HEK293 (cell line): ENCODE measurements around the gene CCT3.

Experiments used
- CTCF ChIA-PET: fragments of 350-600 bp; formaldehyde crosslinking; extraction: SDS; loops from one replicate; lab custom pipeline; 2021; ENCODE audit warnings: antibody characterized with exemption; lab: Yijun Ruan, JAX
- POLR2A ChIA-PET: fragments of 300-600 bp; formaldehyde crosslinking; extraction: SDS; loops from one replicate; lab custom pipeline; 2020; ENCODE audit warnings: antibody characterized with exemption, inconsistent platforms; lab: Yijun Ruan, JAX
- H3K27ac ChIP-seq: fragments of 200-500 bp; sonication (Bioruptor generic); 2 replicates; pipeline ENCODE4 v1.5.1; 2014; ENCODE audit warnings: low read depth, low read length, control low read depth, inconsistent platforms; ENCODE audit errors: extremely low read depth
- H3K36me3 ChIP-seq, 2 experiments: fragments of 200-500 bp in 1 of 2; sonication (Bioruptor generic) in 1 of 2; 1 replicate in 1 of 2; 2 replicates in 1 of 2; pipeline ENCODE4 v1.5.1; 2014 to 2017; ENCODE audit warnings: inconsistent platforms in 2 of 2, low read length in 2 of 2; ENCODE audit not compliant: control insufficient read depth in 2 of 2, insufficient read depth in 1 of 2
- H3K4me1 ChIP-seq: fragments of 200-500 bp; sonication (Bioruptor generic); 2 replicates; pipeline ENCODE4 v1.5.1; 2014; ENCODE audit warnings: mild to moderate bottlenecking, low read length, inconsistent platforms; ENCODE audit not compliant: control insufficient read depth, insufficient read depth
- H3K4me3 ChIP-seq: 2 replicates; pipeline ENCODE4 v1.5.1; 2011; ENCODE audit warnings: low read depth, mild to moderate bottlenecking, control low read depth, low read length, moderate library complexity
- H3K9me3 ChIP-seq: fragments of 200-500 bp; sonication (Bioruptor generic); 2 replicates; pipeline ENCODE4 v1.5.1; 2014; ENCODE audit warnings: low read depth, low read length, inconsistent platforms; ENCODE audit not compliant: control insufficient read depth, insufficient read depth
- GLI4 ChIP-seq: fragments of 450-650 bp; formaldehyde crosslinking; IDR thresholded peaks from 2 replicates; pipeline ENCODE4 v1.5.1; 2016; ENCODE audit warnings: missing biosample characterization, missing genetic modification characterization
- KLF10 ChIP-seq: fragments of 450-650 bp; IDR thresholded peaks from 2 replicates; pipeline ENCODE4 v1.5.1; 2018; ENCODE audit warnings: missing biosample characterization, mild to moderate bottlenecking, missing genetic modification characterization
- KLF16 ChIP-seq: fragments of 450-650 bp; formaldehyde crosslinking; IDR thresholded peaks from 2 replicates; pipeline ENCODE4 v1.5.1; 2017; ENCODE audit warnings: missing biosample characterization, missing genetic modification characterization
- KLF8 ChIP-seq: fragments of 450-650 bp; formaldehyde crosslinking; IDR thresholded peaks from 2 replicates; pipeline ENCODE4 v1.5.1; 2016; ENCODE audit warnings: missing biosample characterization, missing genetic modification characterization
- SALL2 ChIP-seq: fragments of 450-650 bp; formaldehyde crosslinking; IDR thresholded peaks from 2 replicates; pipeline ENCODE4 v1.5.0; 2017; ENCODE audit warnings: missing biosample characterization, mild to moderate bottlenecking, missing genetic modification characterization, borderline replicate concordance
- SCRT1 ChIP-seq: fragments of 450-650 bp; formaldehyde crosslinking; IDR thresholded peaks from 2 replicates; pipeline ENCODE4 v1.5.1; 2016; ENCODE audit warnings: missing biosample characterization, missing genetic modification characterization, borderline replicate concordance
- TCF7L2 ChIP-seq: IDR thresholded peaks from 2 replicates; pipeline ENCODE4 v1.6.1; 2011; ENCODE audit warnings: low read depth, mild to moderate bottlenecking, inconsistent platforms, low read length, moderate library complexity, borderline replicate concordance
- ZBTB48 ChIP-seq: fragments of 450-650 bp; formaldehyde crosslinking; IDR thresholded peaks from 2 replicates; pipeline ENCODE4 v1.5.1; 2016; ENCODE audit warnings: missing biosample characterization, missing genetic modification characterization
- ZBTB8A ChIP-seq: fragments of 450-650 bp; formaldehyde crosslinking; IDR thresholded peaks from 2 replicates; pipeline ENCODE4 v1.5.1; 2016; ENCODE audit warnings: missing biosample characterization, missing genetic modification characterization
- ZIC2 ChIP-seq: fragments of 450-650 bp; formaldehyde crosslinking; IDR thresholded peaks from 2 replicates; pipeline ENCODE4 v1.5.1; 2016; ENCODE audit warnings: missing biosample characterization, missing genetic modification characterization
- ZNF133 ChIP-seq: fragments of 450-650 bp; formaldehyde crosslinking; IDR thresholded peaks from 2 replicates; pipeline ENCODE4 v1.5.1; 2016; ENCODE audit warnings: missing biosample characterization, missing genetic modification characterization
- ZNF140 ChIP-seq: fragments of 450-650 bp; formaldehyde crosslinking; IDR thresholded peaks from 2 replicates; pipeline ENCODE4 v1.5.1; 2016; ENCODE audit warnings: missing biosample characterization, missing genetic modification characterization
- ZNF155 ChIP-seq: fragments of 450-650 bp; formaldehyde crosslinking; IDR thresholded peaks from 2 replicates; pipeline ENCODE4 v1.5.1; 2016; ENCODE audit warnings: missing biosample characterization, missing genetic modification characterization
- ZNF175 ChIP-seq: fragments of 450-650 bp; formaldehyde crosslinking; IDR thresholded peaks from 2 replicates; pipeline ENCODE4 v1.5.1; 2016; ENCODE audit warnings: missing biosample characterization, missing genetic modification characterization
- ZNF18 ChIP-seq: fragments of 450-650 bp; formaldehyde crosslinking; IDR thresholded peaks from 2 replicates; pipeline ENCODE4 v1.5.1; 2016; ENCODE audit warnings: missing biosample characterization, missing genetic modification characterization
- ZNF184 ChIP-seq: fragments of 450-650 bp; IDR thresholded peaks from 2 replicates; pipeline ENCODE4 v1.5.1; 2018; ENCODE audit warnings: missing biosample characterization, mild to moderate bottlenecking, missing genetic modification characterization
- ZNF239 ChIP-seq: fragments of 450-650 bp; formaldehyde crosslinking; IDR thresholded peaks from 2 replicates; pipeline ENCODE4 v1.5.1; 2016; ENCODE audit warnings: missing biosample characterization, missing genetic modification characterization
- ZNF24 ChIP-seq: fragments of 450-650 bp; formaldehyde crosslinking; IDR thresholded peaks from 2 replicates; pipeline ENCODE4 v1.5.1; 2016; ENCODE audit warnings: missing biosample characterization, missing genetic modification characterization
- ZNF324 ChIP-seq: fragments of 450-650 bp; formaldehyde crosslinking; IDR thresholded peaks from 2 replicates; pipeline ENCODE4 v1.5.1; 2016; ENCODE audit warnings: missing biosample characterization, missing genetic modification characterization
- ZNF391 ChIP-seq: fragments of 450-650 bp; formaldehyde crosslinking; IDR thresholded peaks from 2 replicates; pipeline ENCODE4 v1.5.1; 2016; ENCODE audit warnings: low read depth, missing biosample characterization, missing genetic modification characterization, borderline replicate concordance
- ZNF501 ChIP-seq: fragments of 450-650 bp; formaldehyde crosslinking; IDR thresholded peaks from 2 replicates; pipeline ENCODE4 v1.5.1; 2016; ENCODE audit warnings: missing biosample characterization, missing genetic modification characterization
- ZNF510 ChIP-seq: fragments of 450-650 bp; formaldehyde crosslinking; IDR thresholded peaks from 2 replicates; pipeline ENCODE4 v1.5.1; 2018; ENCODE audit warnings: mild to moderate bottlenecking, missing genetic modification characterization, missing biosample characterization; ENCODE audit not compliant: insufficient replicate concordance
- ZNF529 ChIP-seq: fragments of 450-650 bp; formaldehyde crosslinking; IDR thresholded peaks from 2 replicates; pipeline ENCODE4 v1.5.1; 2017; ENCODE audit warnings: missing genetic modification characterization, missing biosample characterization; ENCODE audit not compliant: insufficient replicate concordance
- ZNF558 ChIP-seq: fragments of 450-650 bp; formaldehyde crosslinking; IDR thresholded peaks from 2 replicates; pipeline ENCODE4 v1.5.1; 2016; ENCODE audit warnings: missing biosample characterization, missing genetic modification characterization
- ZNF580 ChIP-seq: fragments of 450-650 bp; formaldehyde crosslinking; IDR thresholded peaks from 2 replicates; pipeline ENCODE4 v1.5.1; 2016; ENCODE audit warnings: missing biosample characterization, missing genetic modification characterization
- ZNF585B ChIP-seq: fragments of 450-650 bp; formaldehyde crosslinking; IDR thresholded peaks from 2 replicates; pipeline ENCODE4 v1.5.1; 2016; ENCODE audit warnings: missing biosample characterization, missing genetic modification characterization
- ZNF629 ChIP-seq: fragments of 450-650 bp; formaldehyde crosslinking; IDR thresholded peaks from 2 replicates; pipeline ENCODE4 v1.5.1; 2017; ENCODE audit warnings: missing biosample characterization, missing genetic modification characterization
- ZNF658 ChIP-seq: fragments of 450-650 bp; formaldehyde crosslinking; IDR thresholded peaks from 2 replicates; pipeline ENCODE4; 2016; ENCODE audit warnings: missing biosample characterization, missing genetic modification characterization
- ZNF660 ChIP-seq: fragments of 450-650 bp; IDR thresholded peaks from 2 replicates; pipeline ENCODE4 v1.5.1; 2018; ENCODE audit warnings: missing biosample characterization, mild to moderate bottlenecking, missing genetic modification characterization
- ZNF664 ChIP-seq: fragments of 450-650 bp; formaldehyde crosslinking; IDR thresholded peaks from 2 replicates; pipeline ENCODE4 v1.5.1; 2016; ENCODE audit warnings: missing biosample characterization, missing genetic modification characterization
- ZNF785 ChIP-seq: fragments of 450-650 bp; formaldehyde crosslinking; IDR thresholded peaks from 2 replicates; pipeline ENCODE4 v1.5.1; 2016; ENCODE audit warnings: missing biosample characterization, missing genetic modification characterization
- ZSCAN16 ChIP-seq: fragments of 450-650 bp; formaldehyde crosslinking; IDR thresholded peaks from 2 replicates; pipeline ENCODE4 v1.5.1; 2016; ENCODE audit warnings: missing biosample characterization, missing genetic modification characterization
- ZSCAN30 ChIP-seq: fragments of 450-650 bp; IDR thresholded peaks from 2 replicates; pipeline ENCODE4 v1.5.1; 2018; ENCODE audit warnings: missing biosample characterization, mild to moderate bottlenecking, missing genetic modification characterization, moderate library complexity
- TF ChIP-seq, protein P1 (sequence below): fragments of 450-650 bp; formaldehyde crosslinking; IDR thresholded peaks from 2 replicates; pipeline ENCODE4 v1.5.1; 2016; ENCODE audit warnings: missing biosample characterization, missing genetic modification characterization
- TF ChIP-seq, protein P2 (sequence below): fragments of 450-650 bp; formaldehyde crosslinking; IDR thresholded peaks from 2 replicates; pipeline ENCODE4 v1.5.1; 2016; ENCODE audit warnings: missing biosample characterization, missing genetic modification characterization

Gene CCT3

GRCh38 chr1:156338180-156338976 is at the start of gene CCT3, which contains the start of gene TSACC:
CCT3 (minus strand) TSS chr1:156338292; CDS start chr1:156338184, 108 bp downstream.
TSACC (plus strand) TSS chr1:156338526; CDS start chr1:156339758, 1,232 bp downstream.
- ChIA-PET CTCF (interaction anchor here (0.7 to 2.1 kb wide), 5 partner anchors 19 to 403 kb away, joined by 3 to 14 read pairs (median 4); no protein-coding TSS in a partner anchor), POLR2A (interaction anchor here (0.8 to 1.4 kb wide), 9 partner anchors 8 to 85 kb away, joined by 3 to 9 read pairs (median 3); partner anchors contain the start of genes SMG5 and TMEM79)
- Histone ChIP-seq H3K4me3 (peak within 1 kb of the TSS; percentile 71), H3K4me1 (peaks cover 5% of the 10 kb centered on the region; the same call in 1 of the 2 replicates), H3K27ac (peak within 1 kb of the TSS; percentile 68), H3K36me3 (peaks cover 23 to 33% of the 10 kb centered on the region in 2 experiments), H3K9me3 (no peaks in the 10 kb centered on the region)
- TF ChIP-seq ZBTB48 (tag by site-specific recombination) = no peak
- 0 out of 2 replicates have a peak, but pooled peaks have one; percentile 6 for TF ChIP-seq KLF16 (tag by site-specific recombination)
- TF ChIP-seq ZNF664 = peak; percentile 25; the same call in 1 of the 2 replicates
- TF ChIP-seq ZNF155 = no peak
- no peak for TF ChIP-seq ZNF658 (tag by site-specific recombination)
- TF ChIP-seq, protein P1, sequence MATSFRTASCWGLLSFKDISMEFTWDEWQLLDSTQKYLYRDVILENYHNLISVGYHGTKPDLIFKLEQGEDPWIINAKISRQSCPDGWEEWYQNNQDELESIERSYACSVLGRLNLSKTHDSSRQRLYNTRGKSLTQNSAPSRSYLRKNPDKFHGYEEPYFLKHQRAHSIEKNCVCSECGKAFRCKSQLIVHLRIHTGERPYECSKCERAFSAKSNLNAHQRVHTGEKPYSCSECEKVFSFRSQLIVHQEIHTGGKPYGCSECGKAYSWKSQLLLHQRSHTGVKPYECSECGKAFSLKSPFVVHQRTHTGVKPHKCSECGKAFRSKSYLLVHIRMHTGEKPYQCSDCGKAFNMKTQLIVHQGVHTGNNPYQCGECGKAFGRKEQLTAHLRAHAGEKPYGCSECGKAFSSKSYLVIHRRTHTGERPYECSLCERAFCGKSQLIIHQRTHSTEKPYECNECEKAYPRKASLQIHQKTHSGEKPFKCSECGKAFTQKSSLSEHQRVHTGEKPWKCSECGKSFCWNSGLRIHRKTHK (tag by site-specific recombination) = no peak
- TF ChIP-seq ZNF175 (tag by site-specific recombination) = no peak
- TF ChIP-seq, protein P2, sequence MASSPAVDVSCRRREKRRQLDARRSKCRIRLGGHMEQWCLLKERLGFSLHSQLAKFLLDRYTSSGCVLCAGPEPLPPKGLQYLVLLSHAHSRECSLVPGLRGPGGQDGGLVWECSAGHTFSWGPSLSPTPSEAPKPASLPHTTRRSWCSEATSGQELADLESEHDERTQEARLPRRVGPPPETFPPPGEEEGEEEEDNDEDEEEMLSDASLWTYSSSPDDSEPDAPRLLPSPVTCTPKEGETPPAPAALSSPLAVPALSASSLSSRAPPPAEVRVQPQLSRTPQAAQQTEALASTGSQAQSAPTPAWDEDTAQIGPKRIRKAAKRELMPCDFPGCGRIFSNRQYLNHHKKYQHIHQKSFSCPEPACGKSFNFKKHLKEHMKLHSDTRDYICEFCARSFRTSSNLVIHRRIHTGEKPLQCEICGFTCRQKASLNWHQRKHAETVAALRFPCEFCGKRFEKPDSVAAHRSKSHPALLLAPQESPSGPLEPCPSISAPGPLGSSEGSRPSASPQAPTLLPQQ = peak; percentile 47
- TF ChIP-seq ZNF133 (tag by site-specific recombination) = no peak
- no peak for TF ChIP-seq ZNF529 (tag by site-specific recombination)
- TF ChIP-seq ZIC2 = no peak
- TF ChIP-seq SCRT1 (tag by site-specific recombination) = peak; percentile 100
- TF ChIP-seq ZNF324 = no peak; the same call in 1 of the 2 replicates
- TF ChIP-seq ZNF184 (tag by site-specific recombination) = no peak
- TF ChIP-seq ZNF660 (tag by site-specific recombination) = peak; percentile 29
- peak; percentile 71; the same call in 1 of the 2 replicates for TF ChIP-seq ZNF580 (tag by site-specific recombination)
- TF ChIP-seq ZNF391 = 0 out of 2 replicates have a peak, but pooled peaks have one; percentile 7
- peak; percentile 55; the same call in 1 of the 2 replicates for TF ChIP-seq ZSCAN30 (tag by site-specific recombination)
- TF ChIP-seq ZNF140 = no peak
- TF ChIP-seq ZBTB8A (tag by site-specific recombination) = peak; percentile 99
- TF ChIP-seq ZNF558 (tag by site-specific recombination) = 0 out of 2 replicates have a peak, but pooled peaks have one; percentile 34
- no peak for TF ChIP-seq ZSCAN16 (tag by site-specific recombination)
- no peak for TF ChIP-seq ZNF501
- TF ChIP-seq ZNF24 (tag by site-specific recombination) = peak; percentile 33; the same call in 1 of the 2 replicates
- no peak for TF ChIP-seq ZNF510
- TF ChIP-seq ZNF585B (tag by site-specific recombination) = no peak
- no peak for TF ChIP-seq SALL2
- no peak; the same call in none of the 2 replicates for TF ChIP-seq ZNF785 (tag by site-specific recombination)
- no peak for TF ChIP-seq KLF10 (tag by site-specific recombination)
- TF ChIP-seq KLF8 (tag by site-specific recombination) = peak; percentile 62; the same call in 1 of the 2 replicates
- TF ChIP-seq ZNF629 (tag by site-specific recombination) = no peak
- peak; percentile 82 for TF ChIP-seq ZNF18 (tag by site-specific recombination)
- no peak for TF ChIP-seq ZNF239 (tag by site-specific recombination)
- TF ChIP-seq GLI4 (tag by site-specific recombination) = no peak
- no peak for TF ChIP-seq TCF7L2
